ENCODE results near the gene TPT1.

Gene TPT1

GRCh38 chr13:45341799-45342500, 967 bp upstream of the TPT1 start:
- ChIA-PET CTCF (interaction anchor here (1.2 to 4.6 kb wide), 4 partner anchors 9 to 32 kb away, joined by 3 to 30 read pairs (median 4); no protein-coding TSS in a partner anchor), POLR2A (interaction anchor here (0.6 to 2.1 kb wide), 6 partner anchors 10 to 1063 kb away, joined by 3 to 19 read pairs (median 6); no protein-coding TSS in a partner anchor)
- TF ChIP-seq CTCF (IDR thresholded peaks at IDR 0.05; ENCODE audit: insufficient read depth, low read length, missing control alignments): no peak
- H3K4me3 ChIP-seq (ENCODE audit: low read depth, low read length): peak overlapping the region; percentile 69
- DNase-seq (ENCODE audit: low read depth, low spot score): no peak

- CTCF ChIA-PET: interaction anchor here (1.3 to 4.6 kb wide), 5 partner anchors 9 to 294 kb away, joined by 3 to 30 read pairs (median 4); no protein-coding TSS in a partner anchor
- POLR2A ChIA-PET: interaction anchor here (0.5 to 2.1 kb wide), 6 partner anchors 8 to 31 kb away, joined by 3 to 19 read pairs (median 6); no protein-coding TSS in a partner anchor
- H3K4me3 ChIP-seq (ENCODE audit: low read depth, low read length): peak overlapping the region; percentile 85
- peak; percentile 57 for TF ChIP-seq CTCF (IDR thresholded peaks at IDR 0.05; ENCODE audit: insufficient read depth, low read length, missing control alignments)
- no peak for DNase-seq (ENCODE audit: low read depth, low spot score)
Measured at GRCh38 chr13:45340422-45341033, 455 bp downstream of the TPT1 start.

- ChIA-PET CTCF (interaction anchor here (1.3 to 2.2 kb wide), 3 partner anchors 9 to 293 kb away, joined by 3 to 10 read pairs (median 4); no protein-coding TSS in a partner anchor), POLR2A (interaction anchor here (0.5 to 2.1 kb wide), 6 partner anchors 8 to 30 kb away, joined by 3 to 19 read pairs (median 6); no protein-coding TSS in a partner anchor)
- no peak for DNase-seq (ENCODE audit: low read depth, low spot score)
- no peak for TF ChIP-seq CTCF (IDR thresholded peaks at IDR 0.05; ENCODE audit: insufficient read depth, low read length, missing control alignments)
- peak overlapping the region; percentile 85 for H3K4me3 ChIP-seq (ENCODE audit: low read depth, low read length)
Measured at GRCh38 chr13:45339867-45340266, 1.1 kb downstream of the TPT1 start.

GRCh38 chr13:45339399-45339798, 1.6 kb downstream of the TPT1 start:
- H3K4me3 ChIP-seq (ENCODE audit: low read depth, low read length): peak overlapping the region; percentile 85
- no peak for TF ChIP-seq CTCF (IDR thresholded peaks at IDR 0.05; ENCODE audit: insufficient read depth, low read length, missing control alignments)
- ChIA-PET CTCF (interaction anchor here (1.0 to 2.2 kb wide), 4 partner anchors 8 to 292 kb away, joined by 3 to 10 read pairs (median 4); no protein-coding TSS in a partner anchor), POLR2A (no interaction called here)
- DNase-seq (ENCODE audit: low read depth, low spot score): no peak

- H3K4me3 ChIP-seq (ENCODE audit: low read depth, low read length): no peak overlapping the region; the same call in 1 of the 2 replicates
- ChIA-PET CTCF (interaction anchor here (1.1 to 1.7 kb wide), 3 partner anchors 12 to 290 kb away, joined by 3 read pairs; no protein-coding TSS in a partner anchor), POLR2A (interaction anchor here (2.0 kb wide), 1 partner anchor 9 kb away, joined by 7 read pairs; no protein-coding TSS in a partner anchor)
- no peak for TF ChIP-seq CTCF (IDR thresholded peaks at IDR 0.05; ENCODE audit: insufficient read depth, low read length, missing control alignments)
- DNase-seq (ENCODE audit: low read depth, low spot score): no peak
Measured at GRCh38 chr13:45337803-45338202, 3.2 kb downstream of the TPT1 start.
